Stimulated activated CD8-positive, alpha-beta memory T cell treated with anti-CD3 and anti-CD28 coated beads, Interleukin-7, amount 100 ng/mL, for 1 hour (primary cell): ENCODE measurements around the gene GPATCH2L.

Experiments used
- DNase-seq, 2 donors: peaks; one replicate each; pipeline ENCODE4 v3.0.0-alpha.2; 2020; ENCODE audit warnings: low read depth in 2 of 2

Gene GPATCH2L

DNA sequence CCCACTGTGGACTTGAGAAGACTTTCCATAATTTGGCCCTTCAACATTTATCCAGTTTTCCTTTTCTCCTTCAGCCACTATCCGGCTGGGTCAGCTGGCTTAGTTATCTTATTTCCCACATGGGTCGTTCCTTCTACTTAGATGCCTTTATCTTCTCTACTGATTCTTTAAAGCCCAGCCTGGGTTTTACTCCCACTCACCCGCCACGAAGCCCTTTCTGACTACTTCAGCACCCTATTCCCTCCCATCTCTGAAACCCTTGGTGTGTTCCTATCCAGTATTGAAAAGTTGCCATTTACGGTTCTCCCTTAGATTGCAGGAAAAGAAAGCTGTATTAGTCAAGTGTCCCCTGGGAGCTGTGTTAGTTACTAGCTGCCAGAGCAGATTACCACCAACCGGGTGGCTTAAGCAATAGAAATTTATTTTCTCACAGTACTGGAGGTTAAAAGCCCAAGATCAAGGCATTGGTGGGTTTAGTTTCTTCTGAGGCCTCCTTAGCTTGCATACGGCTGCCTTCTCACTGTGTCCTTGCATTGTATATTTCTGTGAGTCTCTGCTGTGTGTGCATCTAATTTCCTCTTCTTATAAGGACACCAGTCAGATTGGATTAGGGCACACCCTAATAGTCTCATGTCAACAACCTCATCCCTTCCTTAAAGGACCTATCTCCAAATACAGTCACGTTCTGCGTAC lies 105.5 kb downstream of the GPATCH2L start:
- no peak for DNase-seq

DNA sequence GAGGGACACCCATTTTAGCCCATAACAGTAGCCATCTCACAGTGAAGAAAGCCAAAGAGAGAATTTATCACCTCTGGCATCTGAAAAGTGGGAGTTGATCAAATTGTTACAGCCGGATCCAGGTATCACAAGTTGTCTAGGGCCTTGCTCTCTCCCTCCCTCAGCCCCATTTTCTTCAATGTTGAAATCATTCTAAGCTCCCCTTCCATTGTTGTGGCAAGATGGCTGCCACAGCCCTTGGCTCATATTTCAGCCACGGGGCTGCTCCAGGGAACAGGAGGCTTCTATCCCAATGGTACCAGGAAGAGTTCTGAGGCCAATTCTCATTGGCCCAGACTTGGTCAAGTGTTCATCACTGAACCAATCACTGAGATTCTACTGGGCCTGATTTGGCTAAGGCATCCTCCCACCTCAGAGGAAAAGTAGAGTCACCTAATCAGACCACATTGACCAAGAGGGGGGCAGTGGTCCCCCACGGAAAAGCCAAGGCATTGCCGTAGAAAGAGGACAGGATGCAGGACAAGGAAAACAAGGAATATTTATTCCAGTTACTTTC lies 106.2 kb downstream of the GPATCH2L start:
- DNase-seq, result no peak

DNA sequence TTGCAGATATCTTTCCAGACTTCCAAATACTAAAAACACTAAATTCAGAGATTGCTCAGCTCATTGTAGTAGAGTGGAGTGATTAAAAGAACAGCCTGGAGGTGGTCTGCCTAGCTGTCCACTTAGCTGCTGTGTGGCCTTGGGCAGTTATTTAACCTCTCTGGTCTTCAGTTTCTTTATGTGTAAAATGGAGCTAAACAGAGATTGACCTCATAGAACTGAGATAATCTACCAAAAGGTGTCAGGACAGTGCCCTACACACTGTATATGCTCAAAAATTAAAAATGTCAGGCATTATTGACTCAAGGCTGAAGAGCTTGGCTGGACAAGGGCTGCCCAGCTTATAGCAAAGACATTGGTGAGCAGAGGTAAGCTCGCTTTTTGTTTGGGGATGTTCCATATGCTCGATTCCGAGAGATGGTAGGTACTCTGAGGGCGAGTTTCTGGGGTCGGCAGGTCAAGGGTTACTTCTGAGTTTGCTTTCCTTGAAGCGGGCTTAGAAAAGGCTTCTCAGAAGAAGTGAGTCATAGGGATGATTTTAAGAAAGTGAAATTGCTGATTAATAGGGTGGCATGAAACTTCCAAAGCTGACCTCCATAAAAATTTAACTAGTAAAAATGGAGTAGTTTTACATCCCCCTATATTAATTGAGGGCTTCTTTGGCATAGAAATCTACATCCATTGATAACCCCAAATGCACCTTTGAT lies 107.5 kb downstream of the GPATCH2L start:
- no peak for DNase-seq

DNA sequence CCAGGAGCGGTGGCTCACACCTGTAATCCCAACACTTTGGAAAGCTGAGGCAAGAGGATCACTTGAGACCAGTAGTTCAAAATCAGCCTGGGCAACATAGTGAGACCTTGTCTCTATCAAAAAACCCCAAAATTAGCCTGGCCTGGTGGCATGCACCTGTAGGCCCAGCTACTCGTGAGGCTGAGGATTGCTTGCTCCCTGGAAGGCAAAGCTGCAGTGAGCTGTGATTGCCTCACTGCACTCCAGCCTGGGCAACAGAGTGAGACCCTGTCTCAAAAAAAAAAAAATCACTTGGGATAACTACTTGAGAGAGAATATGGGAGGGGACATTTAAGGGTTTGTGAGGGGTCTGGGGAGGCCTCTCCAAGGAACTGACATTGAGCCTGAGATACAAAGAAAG lies 109.0 kb downstream of the GPATCH2L start:
- DNase-seq, result no peak

DNA sequence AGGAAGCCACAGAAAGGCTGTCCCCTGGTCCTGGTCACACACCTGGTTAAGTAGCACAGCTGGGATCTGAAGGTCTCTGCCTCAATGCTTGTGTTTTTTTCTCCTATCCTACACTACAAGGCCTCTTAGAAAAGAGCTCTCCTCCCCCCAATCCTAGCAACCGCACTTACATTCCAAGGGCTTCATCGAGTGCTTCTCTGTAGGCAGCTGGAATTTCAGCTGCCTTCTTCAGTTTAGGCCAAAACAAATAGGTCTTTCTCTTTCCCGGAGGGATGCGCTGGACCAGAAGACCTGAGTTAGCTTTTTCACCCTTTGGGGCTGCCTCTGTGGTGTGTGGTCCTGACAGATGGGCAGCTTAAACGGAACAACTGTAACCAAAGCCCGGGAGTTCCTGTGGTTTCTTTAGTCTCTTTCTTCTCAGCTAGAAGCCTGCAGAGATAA lies 109.7 kb downstream of the GPATCH2L start:
- no peak for DNase-seq

DNA sequence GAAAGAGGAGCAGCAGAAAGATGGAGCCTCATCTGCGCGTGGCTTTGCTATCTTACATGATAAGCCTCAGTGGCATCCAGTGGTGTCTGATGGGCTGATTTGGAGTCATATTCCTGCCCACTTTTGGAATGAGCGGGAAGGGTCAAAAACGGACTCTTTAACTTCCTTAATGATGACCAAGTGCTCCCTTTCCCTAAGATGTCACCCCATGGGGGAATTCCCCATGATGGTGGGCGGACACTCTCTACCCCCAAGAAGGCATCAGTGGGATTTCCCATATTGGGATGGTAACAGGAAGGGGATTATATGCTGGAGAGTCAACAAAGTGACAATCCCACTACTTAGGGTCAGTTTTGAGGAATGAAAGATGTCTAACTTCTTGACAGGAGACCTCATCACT lies 110.9 kb downstream of the GPATCH2L start:
- no peak for DNase-seq
